Stimulated activated CD8-positive, alpha-beta memory T cell treated with anti-CD3 and anti-CD28 coated beads, Interleukin-15, amount 100 ng/mL, for 4 hours (primary cell): ENCODE results near the gene RHEB.

ENCODE experiments used
- DNase-seq, 2 donors: peaks; one replicate each; pipeline ENCODE4 v3.0.0-alpha.2; 2020; ENCODE audit warnings: low read depth in 2 of 2

The RHEB gene

GRCh38 chr7:151504715-151505326 is 14.9 kb downstream of the RHEB start:
- no peak for DNase-seq

DNA sequence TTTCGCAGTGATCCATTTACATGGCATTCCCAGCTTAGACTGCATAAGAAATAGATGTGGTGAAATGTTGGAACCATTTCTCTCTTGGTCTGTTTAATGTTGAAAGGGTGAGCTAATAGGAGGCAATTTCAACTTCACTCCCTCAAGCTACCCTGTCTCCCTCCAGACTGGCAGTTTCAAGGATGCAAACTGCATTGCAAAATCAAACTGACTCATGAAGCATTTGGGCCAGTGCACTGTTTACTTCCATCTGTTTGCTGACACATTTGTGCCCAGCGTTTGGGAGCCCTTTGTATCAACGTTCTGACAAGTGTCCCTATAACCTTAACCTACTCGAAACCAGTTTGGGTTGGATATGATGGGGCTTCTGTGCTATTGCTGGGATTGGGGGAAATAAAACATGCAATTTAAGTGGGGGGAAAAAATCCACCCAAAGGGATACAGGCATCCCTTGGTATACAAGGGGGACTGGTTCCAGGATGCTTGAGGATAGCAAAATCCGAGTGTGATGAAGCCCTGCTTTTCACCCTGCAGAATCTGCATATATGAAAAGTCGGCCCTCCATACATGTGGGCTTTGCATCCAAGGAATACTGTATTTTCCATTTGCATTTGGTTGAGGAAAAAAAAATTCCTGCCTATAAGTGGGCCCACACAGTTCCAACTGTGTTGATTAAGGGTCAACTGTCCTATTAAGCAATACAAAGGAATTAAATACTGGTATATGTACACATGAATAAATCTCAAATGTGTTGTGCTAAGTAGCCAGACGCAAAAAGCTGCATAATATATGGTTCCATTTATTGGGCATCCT is 15.6 kb downstream of the RHEB start:
- DNase-seq = no peak

- DNase-seq = no peak
These were observed 18.0 kb downstream of the RHEB start for GRCh38 chr7:151501676-151502075.

- DNase-seq = no peak
These were observed 21.2 kb downstream of the RHEB start for GRCh38 chr7:151498495-151498894.

GRCh38 chr7:151497306-151497871 is 22.3 kb downstream of the RHEB start:
- no peak for DNase-seq

- no peak for DNase-seq
These were observed 24.3 kb downstream of the RHEB start for GRCh38 chr7:151495360-151495759.

DNA sequence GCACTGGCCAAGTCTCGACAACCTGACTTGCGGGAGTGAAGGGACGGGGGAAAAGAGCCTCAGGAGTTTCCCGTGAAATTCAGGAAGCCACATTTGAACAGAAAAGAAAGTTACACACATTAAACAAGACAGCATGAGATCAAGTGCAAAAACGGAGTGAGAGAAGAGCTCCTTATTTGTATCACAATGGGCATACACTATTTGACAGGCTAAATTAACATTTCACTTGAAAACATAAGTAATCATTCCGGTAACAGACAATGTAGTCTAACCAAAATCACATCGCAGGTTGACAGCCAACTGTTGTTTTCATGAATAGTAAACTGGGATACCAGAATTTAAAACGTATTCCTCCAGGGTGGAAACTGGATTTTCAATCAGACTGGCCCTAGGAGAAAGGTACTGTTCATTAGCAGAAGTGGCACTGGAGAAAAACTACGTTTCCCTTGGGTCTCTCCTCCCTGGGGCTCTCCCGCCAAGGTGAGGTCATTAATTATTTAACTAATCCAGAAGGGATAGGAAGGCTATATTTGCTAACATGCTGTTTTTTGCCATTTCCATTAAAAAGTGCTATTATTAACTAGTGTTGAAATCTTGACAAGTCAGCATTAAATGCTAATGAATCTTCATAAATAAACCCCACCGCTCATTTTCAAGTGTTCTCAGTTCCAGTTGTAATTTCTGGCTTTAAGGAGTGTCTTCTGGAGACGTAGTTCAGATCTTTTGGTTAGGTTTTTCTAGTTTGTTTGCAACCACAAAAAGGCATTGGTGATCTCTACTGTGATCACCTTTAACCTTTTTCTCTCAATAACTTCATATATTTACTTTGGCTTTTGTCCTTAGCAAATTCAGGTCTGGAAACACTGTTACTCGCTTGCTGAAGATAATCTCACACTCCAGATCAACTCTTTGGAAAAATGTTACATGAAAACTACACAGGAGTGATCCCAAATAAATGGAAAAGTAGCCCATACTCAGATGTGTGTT is 25.1 kb downstream of the RHEB start:
- no peak for DNase-seq

DNA sequence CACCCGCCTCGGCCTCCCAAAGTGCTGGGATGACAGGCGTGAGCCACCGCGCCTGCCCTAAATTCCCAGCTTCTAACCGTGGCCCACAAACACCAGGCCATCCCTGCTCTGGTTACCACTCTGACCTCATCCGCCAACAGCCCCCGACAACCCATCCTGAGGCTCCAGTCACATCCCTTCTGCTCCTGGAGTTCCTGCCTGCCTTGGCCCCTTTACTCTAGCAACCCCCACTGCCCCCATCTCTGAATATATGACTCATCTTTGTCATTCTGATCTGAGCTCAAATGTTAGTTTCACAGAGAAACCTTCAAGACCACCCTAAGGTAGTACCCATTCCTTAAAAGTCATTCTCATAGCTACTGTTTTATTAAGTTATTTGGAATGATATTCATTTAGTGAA is 26.6 kb downstream of the RHEB start:
- DNase-seq = no peak

DNA sequence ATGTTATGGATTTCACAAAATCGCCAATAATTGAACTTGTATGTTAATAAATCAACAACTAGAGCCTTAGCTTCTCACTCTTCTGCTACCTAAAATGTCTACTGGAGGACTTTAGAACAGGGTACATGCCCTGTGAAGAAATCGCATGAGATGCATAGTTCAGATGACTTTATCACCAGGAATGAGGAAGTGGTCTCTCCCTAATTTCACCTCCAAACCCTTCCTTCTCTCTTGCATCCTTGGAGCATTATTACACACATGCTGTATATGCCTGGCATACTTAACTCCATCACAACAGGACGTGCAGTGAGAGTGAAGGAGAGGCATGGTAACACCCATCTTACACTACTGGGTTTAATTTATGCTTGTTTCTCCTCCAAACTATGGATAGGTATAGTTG is 27.8 kb downstream of the RHEB start:
- no peak for DNase-seq

- DNase-seq = no peak
These were observed 29.1 kb downstream of the RHEB start for GRCh38 chr7:151490456-151491105.

- DNase-seq = no peak
These were observed 30.2 kb downstream of the RHEB start for GRCh38 chr7:151489498-151489897.

DNA sequence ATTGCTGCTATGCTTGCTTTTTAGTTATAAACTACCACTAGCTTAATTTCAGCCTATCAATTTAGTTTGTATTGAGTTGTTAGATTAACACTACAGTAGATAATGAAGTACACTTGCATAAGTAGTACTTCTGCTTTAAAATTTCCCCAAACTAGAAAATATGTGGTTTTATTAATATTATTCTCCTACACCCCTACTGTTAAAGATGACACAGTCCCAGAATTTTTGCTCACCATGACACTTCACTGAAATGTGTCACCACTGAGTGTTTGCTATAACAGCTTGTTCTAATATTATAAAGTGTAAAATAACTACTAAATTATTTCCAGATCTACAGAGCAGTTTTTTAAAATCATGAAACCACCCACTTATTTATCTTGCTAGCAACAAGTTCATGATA is 31.6 kb downstream of the RHEB start:
- DNase-seq = no peak

DNA sequence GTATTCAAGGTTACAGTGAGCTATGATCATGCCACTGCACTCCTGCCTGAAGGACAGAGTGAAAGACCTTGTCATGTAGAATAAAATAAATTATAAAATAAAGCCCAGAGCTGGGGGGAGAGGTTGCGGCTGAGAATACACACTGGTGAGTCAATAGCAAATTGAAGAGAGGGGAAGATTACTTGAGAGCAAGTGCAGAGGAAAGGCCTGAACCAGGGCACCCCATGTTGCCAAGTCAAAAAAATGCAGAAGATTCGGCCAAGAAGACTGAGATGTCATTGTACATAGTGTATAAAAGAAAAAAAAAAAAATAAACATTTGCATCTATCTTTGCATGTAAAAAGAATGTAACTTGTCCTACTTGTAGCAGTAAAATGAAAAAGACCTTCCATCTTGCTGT is 32.5 kb downstream of the RHEB start:
- DNase-seq = no peak

DNA sequence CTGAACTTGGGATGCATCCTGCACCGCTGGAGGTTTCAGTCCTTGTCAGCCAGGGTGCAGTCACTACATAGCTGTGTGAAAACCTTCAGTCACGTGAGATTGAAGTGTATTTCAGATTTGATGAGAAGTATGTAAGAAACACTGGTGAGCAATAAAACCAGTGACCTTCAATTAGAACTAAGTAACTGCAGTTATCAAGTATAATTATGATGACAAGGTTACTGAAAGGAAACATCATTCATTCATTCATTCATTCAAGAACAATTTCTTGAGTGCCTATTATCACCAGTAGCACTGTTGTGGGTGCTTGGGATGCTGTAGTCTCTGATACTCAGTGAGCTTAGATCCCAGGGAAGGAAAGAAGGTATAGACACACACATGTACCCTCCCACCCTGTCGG is 33.6 kb downstream of the RHEB start:
- DNase-seq = no peak

DNA sequence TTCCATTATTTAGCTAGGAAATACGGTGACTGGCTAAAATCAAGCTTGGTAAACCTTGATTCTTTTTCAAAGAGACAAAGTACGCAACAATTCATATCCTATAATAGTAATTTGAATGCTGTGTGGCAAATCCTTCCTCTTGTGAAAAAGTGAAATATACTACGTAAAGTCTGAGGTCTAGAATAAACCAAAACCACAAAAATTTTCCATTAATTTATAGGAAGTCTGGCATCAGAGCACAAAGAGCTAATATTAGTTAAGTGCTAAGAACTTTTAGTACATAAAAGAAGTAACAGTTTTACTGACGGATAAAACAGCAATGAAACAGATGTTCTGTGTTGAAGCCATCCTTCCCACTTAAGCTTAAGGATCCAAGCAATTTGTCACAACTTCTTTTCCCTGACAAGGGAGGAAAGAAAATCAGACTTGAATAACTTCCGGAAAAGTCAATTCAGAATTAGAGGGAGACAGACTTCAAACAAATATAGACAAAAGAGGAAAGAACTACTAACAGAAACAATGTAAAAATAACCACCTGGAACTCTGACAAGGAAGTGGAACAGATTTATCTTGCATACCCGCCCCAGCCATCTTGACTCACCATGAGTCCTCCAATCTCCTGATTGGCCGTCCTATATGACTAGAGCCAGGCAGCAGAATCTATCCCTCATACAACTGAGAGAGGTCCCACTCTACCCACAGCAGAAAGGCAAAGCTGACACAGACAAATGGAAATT is 34.6 kb downstream of the RHEB start:
- DNase-seq = no peak

DNA sequence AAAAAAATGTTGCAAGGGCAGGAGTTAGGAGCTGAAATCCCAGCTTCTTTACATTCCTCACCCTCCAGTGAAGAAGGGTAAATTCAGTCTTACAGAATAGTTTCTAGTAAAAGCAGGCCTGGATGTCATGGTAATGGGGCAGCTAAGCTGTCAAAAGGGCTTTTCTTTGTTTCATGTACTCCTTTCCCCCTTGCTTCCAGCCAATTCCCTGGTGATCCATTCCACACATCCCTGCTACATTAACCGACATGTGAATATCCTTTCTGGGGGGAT is 36.0 kb downstream of the RHEB start:
- no peak for DNase-seq

DNA sequence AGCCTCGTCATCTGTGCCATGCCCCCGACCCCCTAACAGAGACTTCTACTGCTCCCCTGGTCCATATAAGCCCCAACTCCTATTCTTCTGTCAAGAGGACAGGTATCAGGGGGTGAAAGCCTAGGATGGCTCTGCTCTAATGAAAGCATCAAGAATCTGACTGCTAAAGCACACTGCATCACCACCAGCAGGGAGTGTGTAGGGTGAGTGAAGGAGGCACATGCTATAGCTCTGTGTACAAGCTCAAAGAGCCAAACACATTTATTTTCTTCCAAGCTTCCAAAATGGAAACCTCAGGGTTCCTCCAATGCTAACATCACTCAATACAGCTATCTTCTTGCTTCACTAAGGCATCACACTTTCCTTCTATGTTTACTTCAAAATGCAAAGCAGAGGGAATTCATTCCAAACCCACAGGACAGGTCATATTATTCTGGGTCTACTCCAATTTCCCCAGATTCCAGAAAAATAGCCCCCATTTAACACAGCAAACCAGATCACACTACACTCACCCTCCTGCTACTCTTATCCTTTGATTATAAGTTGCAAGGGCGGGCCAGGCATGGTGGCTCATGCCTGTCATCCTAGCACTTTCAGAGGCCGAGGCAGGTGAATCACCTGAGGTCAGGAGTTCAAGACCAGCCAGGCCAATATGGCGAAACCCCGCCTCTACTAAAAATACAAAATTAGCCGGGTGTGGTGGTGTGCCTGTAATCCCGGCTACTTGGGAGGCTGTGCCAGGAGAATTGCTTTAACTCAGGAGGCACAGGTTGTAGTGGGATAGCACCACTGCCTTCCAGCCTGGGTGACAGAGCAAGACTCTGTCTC is 36.6 kb downstream of the RHEB start:
- DNase-seq = no peak

GRCh38 chr7:151481650-151482505 is 37.8 kb downstream of the RHEB start:
- no peak for DNase-seq

GRCh38 chr7:151477867-151478266 is 41.8 kb downstream of the RHEB start:
- no peak for DNase-seq
